Astrocyte (in vitro differentiated cells and primary cell): ENCODE results near the gene LMF1. TPM values are rescaled to one million over a fixed set of nuclear protein-coding genes. Genes with fewer than 3 reads are reported as not detected.

Experiments
- DNase-seq: peaks from one replicate; pipeline ENCODE4 v3.0.0-alpha.2; 2010; ENCODE audit warnings: low read depth
- FAIRE-seq: peaks from 2 replicates; lab custom pipeline; 2011; peaks lifted over from hg19 to GRCh38; lab: Jason Lieb, UNC
- H2AFZ ChIP-seq: 2 replicates; pipeline ENCODE4 v1.6.0; 2012; ENCODE audit warnings: low read depth, low read length, inconsistent platforms
- H3K27ac ChIP-seq: 2 replicates; pipeline ENCODE4 v1.5.1; 2011; ENCODE audit warnings: low read depth, low read length, inconsistent platforms
- H3K27me3 ChIP-seq: 2 replicates; pipeline ENCODE4 v1.6.0; 2011; ENCODE audit warnings: low read length, inconsistent platforms; ENCODE audit not compliant: insufficient read depth
- H3K36me3 ChIP-seq: 2 replicates; pipeline ENCODE4 v1.5.1; 2011; ENCODE audit warnings: low read length, inconsistent platforms; ENCODE audit not compliant: insufficient read depth
- H3K4me1 ChIP-seq: 2 replicates; pipeline ENCODE4 v1.5.1; 2011; ENCODE audit warnings: low read length, inconsistent platforms; ENCODE audit not compliant: insufficient read depth
- H3K4me2 ChIP-seq: 2 replicates; pipeline ENCODE4 v1.6.0; 2012; ENCODE audit warnings: low read length, inconsistent platforms
- H3K4me3 ChIP-seq: 2 replicates; pipeline ENCODE4 v1.5.1; 2011; ENCODE audit warnings: low read depth, mild to moderate bottlenecking, low read length, inconsistent platforms; ENCODE audit not compliant: insufficient read depth
- H3K79me2 ChIP-seq: 2 replicates; pipeline ENCODE4 v1.6.0; 2012; ENCODE audit warnings: mild to moderate bottlenecking, low read length, inconsistent platforms; ENCODE audit not compliant: insufficient read depth
- H3K9ac ChIP-seq: 2 replicates; pipeline ENCODE4 v1.6.0; 2012; ENCODE audit warnings: mild to moderate bottlenecking, low read length, inconsistent platforms
- H3K9me3 ChIP-seq: 2 replicates; pipeline ENCODE4 v1.5.1; 2012; ENCODE audit warnings: low read depth, mild to moderate bottlenecking, low read length, inconsistent platforms; ENCODE audit not compliant: insufficient read depth
- H4K20me1 ChIP-seq: 2 replicates; pipeline ENCODE4 v1.6.0; 2012; ENCODE audit warnings: low read length, inconsistent platforms; ENCODE audit not compliant: insufficient read depth
- H3K27ac Mint-ChIP-seq: one replicate; pipeline ENCODE4 v1.8.0; 2021; ENCODE audit warnings: mild to moderate bottlenecking, mixed read lengths; ENCODE audit not compliant: unreplicated experiment
- H3K27me3 Mint-ChIP-seq: one replicate; pipeline ENCODE4 v1.8.0; 2021; ENCODE audit warnings: low read depth, mixed read lengths; ENCODE audit not compliant: unreplicated experiment
- H3K36me3 Mint-ChIP-seq: one replicate; pipeline ENCODE4 v1.8.0; 2021; ENCODE audit warnings: low read depth, mixed read lengths; ENCODE audit not compliant: unreplicated experiment
- H3K4me1 Mint-ChIP-seq: one replicate; pipeline ENCODE4 v1.8.0; 2021; ENCODE audit warnings: low read depth, mixed read lengths; ENCODE audit not compliant: unreplicated experiment
- H3K4me3 Mint-ChIP-seq: one replicate; pipeline ENCODE4 v1.8.0; 2021; ENCODE audit warnings: mild to moderate bottlenecking, moderate library complexity, mixed read lengths; ENCODE audit not compliant: unreplicated experiment
- H3K9me3 Mint-ChIP-seq: one replicate; pipeline ENCODE4 v1.8.0; 2021; ENCODE audit warnings: mild to moderate bottlenecking, mixed read lengths; ENCODE audit not compliant: unreplicated experiment
- EZH2 ChIP-seq: IDR thresholded peaks from 2 replicates; pipeline ENCODE4 v1.6.1; 2012; ENCODE audit warnings: mild to moderate bottlenecking, low read length, inconsistent platforms; ENCODE audit not compliant: insufficient read depth
- total RNA-seq: library from RNA; stranded (reverse); gene quantifications from 2 replicates; pipeline ENCODE4 v1.2.1, GENCODE V29; 2021
- TF ChIP-seq, protein P1 (sequence below): IDR thresholded peaks from 2 replicates; pipeline ENCODE4 v1.5.1; 2011; ENCODE audit warnings: low read depth, mild to moderate bottlenecking, inconsistent platforms, low read length, moderate library complexity; ENCODE audit not compliant: insufficient read depth

Gene LMF1
- total RNA-seq, 1 donor from 2014 or later, result 12.6 TPM

DNA sequence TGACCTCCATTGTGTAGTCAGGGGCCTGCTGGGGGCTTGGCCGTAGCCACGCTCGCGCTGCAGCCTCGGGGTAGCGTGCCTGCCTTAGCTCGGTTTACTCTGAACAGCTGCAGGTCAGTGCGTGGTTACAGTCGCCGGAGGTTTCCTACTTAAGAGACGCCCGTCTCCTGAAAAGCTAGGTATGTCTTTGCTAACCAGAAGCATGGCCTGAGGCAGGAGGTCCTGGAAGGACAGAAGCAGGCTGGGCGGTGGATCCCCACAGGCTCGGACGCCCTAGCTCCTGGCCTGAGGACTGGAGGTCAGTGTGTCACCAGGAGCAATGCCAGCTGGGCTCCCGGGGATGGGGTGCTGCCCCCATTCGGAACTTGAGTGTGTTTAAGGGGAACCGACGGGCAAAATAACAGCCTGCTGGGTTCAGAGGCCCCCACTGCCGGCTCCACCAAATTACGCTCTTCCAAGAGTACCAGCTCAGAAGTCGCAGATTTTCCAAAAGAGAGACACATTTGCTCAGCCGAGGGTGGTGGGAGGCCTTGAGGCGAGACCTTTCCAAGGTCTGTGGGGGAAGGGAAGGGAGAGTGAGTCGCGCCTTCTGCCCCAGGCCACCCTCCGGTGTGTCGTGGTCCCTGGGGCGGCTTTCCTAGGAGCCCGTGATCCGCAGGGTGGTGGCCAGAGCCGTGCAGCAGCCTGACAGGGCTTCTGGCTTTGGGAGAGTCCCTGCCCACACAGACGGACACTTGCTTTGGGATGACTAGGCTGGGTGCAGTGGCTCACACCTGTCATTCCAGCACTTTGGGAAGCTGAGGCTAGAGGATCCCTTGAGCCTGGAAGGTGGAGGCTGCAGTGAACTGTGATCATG, 166.4 kb downstream of the LMF1 start:
- peak overlapping the region; percentile 20 for H3K4me3 Mint-ChIP-seq
- TF ChIP-seq, protein P1, sequence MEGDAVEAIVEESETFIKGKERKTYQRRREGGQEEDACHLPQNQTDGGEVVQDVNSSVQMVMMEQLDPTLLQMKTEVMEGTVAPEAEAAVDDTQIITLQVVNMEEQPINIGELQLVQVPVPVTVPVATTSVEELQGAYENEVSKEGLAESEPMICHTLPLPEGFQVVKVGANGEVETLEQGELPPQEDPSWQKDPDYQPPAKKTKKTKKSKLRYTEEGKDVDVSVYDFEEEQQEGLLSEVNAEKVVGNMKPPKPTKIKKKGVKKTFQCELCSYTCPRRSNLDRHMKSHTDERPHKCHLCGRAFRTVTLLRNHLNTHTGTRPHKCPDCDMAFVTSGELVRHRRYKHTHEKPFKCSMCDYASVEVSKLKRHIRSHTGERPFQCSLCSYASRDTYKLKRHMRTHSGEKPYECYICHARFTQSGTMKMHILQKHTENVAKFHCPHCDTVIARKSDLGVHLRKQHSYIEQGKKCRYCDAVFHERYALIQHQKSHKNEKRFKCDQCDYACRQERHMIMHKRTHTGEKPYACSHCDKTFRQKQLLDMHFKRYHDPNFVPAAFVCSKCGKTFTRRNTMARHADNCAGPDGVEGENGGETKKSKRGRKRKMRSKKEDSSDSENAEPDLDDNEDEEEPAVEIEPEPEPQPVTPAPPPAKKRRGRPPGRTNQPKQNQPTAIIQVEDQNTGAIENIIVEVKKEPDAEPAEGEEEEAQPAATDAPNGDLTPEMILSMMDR, result no peak
- no peak for TF ChIP-seq EZH2
- H3K27me3 ChIP-seq, result peaks cover 17% of the 10 kb centered on the region
- peaks cover 4% of the 10 kb centered on the region for H3K4me1 ChIP-seq
- H3K4me2 ChIP-seq, result no peak overlapping the region
- no peaks in the 10 kb centered on the region for H3K36me3 ChIP-seq
- FAIRE-seq (no peak), DNase-seq (no peak)
- no peaks in the 10 kb centered on the region for H3K27me3 Mint-ChIP-seq
- H3K4me1 Mint-ChIP-seq, result peaks cover 4% of the 10 kb centered on the region
- no peak overlapping the region for H3K9ac ChIP-seq
- H2AFZ ChIP-seq, result no peak overlapping the region
- H4K20me1 ChIP-seq, result peaks cover under 1% of the 10 kb centered on the region
- no peaks in the 10 kb centered on the region for H3K79me2 ChIP-seq
- H3K4me3 ChIP-seq, result no peak overlapping the region
- no peaks in the 10 kb centered on the region for H3K9me3 ChIP-seq
- H3K27ac ChIP-seq, result no peak overlapping the region
- no peak overlapping the region for H3K27ac Mint-ChIP-seq
- H3K9me3 Mint-ChIP-seq, result peaks cover 4% of the 10 kb centered on the region
- peaks cover 5% of the 10 kb centered on the region for H3K36me3 Mint-ChIP-seq

DNA sequence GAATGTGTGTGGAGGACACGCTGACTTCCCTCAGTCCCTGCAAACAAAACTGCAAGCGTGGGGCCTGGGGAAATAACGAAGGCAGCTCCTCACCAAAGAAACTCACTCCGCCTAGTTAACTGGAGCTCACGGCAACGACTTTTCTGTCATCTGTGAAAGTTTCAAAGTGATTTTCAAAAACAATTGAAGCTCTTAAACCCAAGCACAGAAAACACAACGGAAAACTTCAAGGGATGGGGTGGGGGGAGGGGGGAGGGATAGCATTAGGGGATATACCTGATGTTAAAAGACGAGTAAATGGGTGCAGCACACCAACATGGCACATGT, 167.1 kb downstream of the LMF1 start:
- H3K27me3 ChIP-seq, result peaks cover 19% of the 10 kb centered on the region
- H3K36me3 ChIP-seq, result no peaks in the 10 kb centered on the region
- DNase-seq (no peak), FAIRE-seq (no peak)
- Mint-ChIP-seq H3K4me3 (no peak overlapping the region), H3K27ac (no peak overlapping the region), H3K36me3 (peaks cover 2% of the 10 kb centered on the region), H3K9me3 (peaks cover 4% of the 10 kb centered on the region), H3K4me1 (peaks cover 4% of the 10 kb centered on the region), H3K27me3 (no peaks in the 10 kb centered on the region)
- peaks cover 4% of the 10 kb centered on the region for H3K4me1 ChIP-seq
- H4K20me1 ChIP-seq, result peaks cover 6% of the 10 kb centered on the region
- no peaks in the 10 kb centered on the region for H3K9me3 ChIP-seq
- no peak overlapping the region for H3K4me3 ChIP-seq
- no peak overlapping the region for H3K9ac ChIP-seq
- no peak overlapping the region for H3K4me2 ChIP-seq
- H3K79me2 ChIP-seq, result no peaks in the 10 kb centered on the region
- no peak overlapping the region for H3K27ac ChIP-seq
- H2AFZ ChIP-seq, result no peak overlapping the region
- TF ChIP-seq, protein P1, result no peak
- TF ChIP-seq EZH2, result no peak

Other genes starting within 250 kb of the LMF1 start
- gene ANTKMT, start 249.8 kb downstream of the LMF1 start, total RNA-seq, result 22.6 and 26.6 TPM in 2 replicates
- 2.1 and 4.7 TPM in 2 replicates for gene CCDC78, start 244.5 kb downstream of the LMF1 start, total RNA-seq
- 15.5 and 17.6 TPM in 2 replicates for gene HAGHL, start 243.9 kb downstream of the LMF1 start, total RNA-seq
- 18.5 and 19.6 TPM in 2 replicates for gene CIAO3, start 230.0 kb downstream of the LMF1 start, total RNA-seq
- gene MSLN, start 210.2 kb downstream of the LMF1 start, total RNA-seq, result not detected in 2 replicates
- 27.5 and 28.8 TPM in 2 replicates for gene RPUSD1, start 182.6 kb downstream of the LMF1 start, total RNA-seq
- gene CHTF18, start 182.4 kb downstream of the LMF1 start, total RNA-seq, result 9.8 and 14.8 TPM in 2 replicates
- gene GNG13, start 170.2 kb downstream of the LMF1 start, total RNA-seq, result not detected in 2 replicates
- 0.70 and 0.98 TPM in 2 replicates for gene SOX8, start 10.8 kb upstream of the LMF1 start, total RNA-seq
- gene SSTR5, start 101.8 kb upstream of the LMF1 start, total RNA-seq, result not detected in 2 replicates
- not detected in 2 replicates for gene C1QTNF8, start 125.3 kb upstream of the LMF1 start, total RNA-seq
- gene CACNA1H, start 182.1 kb upstream of the LMF1 start, total RNA-seq, result 21.7 and 30.5 TPM in 2 replicates